ENCODE measurements around the gene CDH13. TPM values are rescaled to one million over a fixed set of nuclear protein-coding genes. Genes with fewer than 3 reads are reported as not detected.

The CDH13 gene
- total RNA-seq, 4 donors from 2014 or later, result 2.0 to 6.6 (median 4.1) TPM; not detected in 1

DNA sequence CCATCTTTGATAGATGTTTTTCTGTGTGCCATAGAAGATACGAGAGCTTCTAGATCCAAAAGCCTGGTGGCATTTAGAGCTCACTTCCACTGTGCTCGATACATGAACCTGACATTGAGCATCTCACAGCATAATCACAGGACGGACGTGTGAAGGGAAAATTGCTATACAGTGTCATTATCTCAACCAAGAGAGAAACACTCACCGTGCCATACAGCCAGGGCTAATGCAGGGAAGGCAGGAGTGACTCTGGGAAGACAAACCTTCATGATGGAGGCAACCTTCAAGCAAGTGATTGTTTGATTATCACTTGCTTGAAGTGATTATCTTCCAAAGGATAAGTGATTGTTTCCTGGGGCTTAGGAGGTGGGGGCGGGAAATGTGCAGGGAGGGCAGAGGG lies 962.8 kb downstream of the CDH13 start:
- Histone ChIP-seq H3K27me3 (no peaks in the 10 kb centered on the region), H3K4me1 (no peaks in the 10 kb centered on the region), H3K9me3 (no peaks in the 10 kb centered on the region), H3K36me3 (no peaks in the 10 kb centered on the region), H3K4me3 (no peak overlapping the region), H3K27ac (no peak overlapping the region)
- no peak for TF ChIP-seq POLR2A (IDR thresholded peaks at IDR 0.05)
- TF ChIP-seq, protein P1, sequence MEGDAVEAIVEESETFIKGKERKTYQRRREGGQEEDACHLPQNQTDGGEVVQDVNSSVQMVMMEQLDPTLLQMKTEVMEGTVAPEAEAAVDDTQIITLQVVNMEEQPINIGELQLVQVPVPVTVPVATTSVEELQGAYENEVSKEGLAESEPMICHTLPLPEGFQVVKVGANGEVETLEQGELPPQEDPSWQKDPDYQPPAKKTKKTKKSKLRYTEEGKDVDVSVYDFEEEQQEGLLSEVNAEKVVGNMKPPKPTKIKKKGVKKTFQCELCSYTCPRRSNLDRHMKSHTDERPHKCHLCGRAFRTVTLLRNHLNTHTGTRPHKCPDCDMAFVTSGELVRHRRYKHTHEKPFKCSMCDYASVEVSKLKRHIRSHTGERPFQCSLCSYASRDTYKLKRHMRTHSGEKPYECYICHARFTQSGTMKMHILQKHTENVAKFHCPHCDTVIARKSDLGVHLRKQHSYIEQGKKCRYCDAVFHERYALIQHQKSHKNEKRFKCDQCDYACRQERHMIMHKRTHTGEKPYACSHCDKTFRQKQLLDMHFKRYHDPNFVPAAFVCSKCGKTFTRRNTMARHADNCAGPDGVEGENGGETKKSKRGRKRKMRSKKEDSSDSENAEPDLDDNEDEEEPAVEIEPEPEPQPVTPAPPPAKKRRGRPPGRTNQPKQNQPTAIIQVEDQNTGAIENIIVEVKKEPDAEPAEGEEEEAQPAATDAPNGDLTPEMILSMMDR (IDR thresholded peaks at IDR 0.05), result no peak
- DNase-seq, result no peak

DNA sequence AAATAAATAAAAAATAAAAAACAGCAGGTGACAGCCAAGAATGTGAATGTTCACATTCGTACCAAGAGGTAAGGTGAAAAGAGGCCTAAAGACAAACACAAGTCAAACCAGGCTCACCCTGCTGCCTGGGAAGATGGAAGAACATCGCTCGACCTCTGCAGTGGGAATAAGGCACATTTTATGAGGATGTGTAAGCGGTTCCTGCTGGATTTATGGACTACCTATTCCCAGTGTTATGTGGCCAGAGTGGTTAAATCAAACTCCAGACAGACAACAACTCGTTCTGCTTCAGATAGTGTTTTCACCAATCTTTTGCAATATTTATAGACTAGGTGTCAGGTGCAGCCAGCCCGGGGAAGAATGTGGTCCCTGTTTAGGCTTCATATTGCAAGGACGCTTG lies 966.0 kb downstream of the CDH13 start:
- TF ChIP-seq POLR2A (IDR thresholded peaks at IDR 0.05), result no peak
- TF ChIP-seq, protein P1 (IDR thresholded peaks at IDR 0.05), result no peak
- no peak overlapping the region for H3K27ac ChIP-seq
- H3K4me3 ChIP-seq, result no peak overlapping the region
- no peaks in the 10 kb centered on the region for H3K9me3 ChIP-seq
- no peaks in the 10 kb centered on the region for H3K27me3 ChIP-seq
- no peak for DNase-seq
- no peaks in the 10 kb centered on the region for H3K4me1 ChIP-seq
- H3K36me3 ChIP-seq, result no peaks in the 10 kb centered on the region

DNA sequence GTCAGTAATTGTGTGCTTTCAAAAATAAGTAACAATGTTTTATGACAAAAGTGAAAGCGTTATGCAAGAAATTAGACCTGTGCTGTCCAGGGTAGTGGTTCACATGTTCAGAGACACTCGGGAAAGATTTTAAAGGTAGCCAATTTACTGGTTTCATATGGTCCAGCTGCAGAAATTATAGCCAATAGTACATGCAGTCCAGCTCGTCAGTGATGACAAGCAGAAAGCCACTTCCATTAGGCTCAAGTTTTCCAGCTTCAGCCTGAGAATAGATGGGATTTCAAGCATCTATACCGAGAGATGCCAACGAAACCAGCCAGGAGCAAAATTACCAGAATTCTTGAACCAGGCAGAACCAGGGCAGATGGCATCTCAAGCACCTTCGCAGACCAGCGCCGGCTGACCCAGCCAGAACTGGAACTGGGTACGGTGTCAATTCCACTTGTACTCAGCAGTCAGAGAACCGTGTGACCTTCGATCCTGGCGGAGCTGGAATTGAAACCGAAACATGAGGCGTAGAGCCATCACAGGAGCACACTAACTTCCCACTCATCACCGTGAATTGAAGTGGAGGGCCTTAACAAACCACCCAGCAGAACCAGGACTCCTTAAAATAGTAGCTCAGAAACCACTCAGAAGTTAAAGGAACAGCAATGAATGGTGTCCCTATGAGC lies 973.2 kb downstream of the CDH13 start:
- Histone ChIP-seq H3K4me3 (no peak overlapping the region), H3K36me3 (no peaks in the 10 kb centered on the region), H3K9me3 (no peaks in the 10 kb centered on the region), H3K4me1 (no peaks in the 10 kb centered on the region), H3K27ac (no peak overlapping the region), H3K27me3 (no peaks in the 10 kb centered on the region)
- no peak for DNase-seq
- no peak for TF ChIP-seq POLR2A (IDR thresholded peaks at IDR 0.05)
- TF ChIP-seq, protein P1 (IDR thresholded peaks at IDR 0.05), result no peak

- H3K4me1 ChIP-seq, result no peaks in the 10 kb centered on the region
- no peak for DNase-seq
- no peak overlapping the region for H3K4me3 ChIP-seq
- no peak overlapping the region for H3K27ac ChIP-seq
- no peaks in the 10 kb centered on the region for H3K36me3 ChIP-seq
- H3K9me3 ChIP-seq, result no peaks in the 10 kb centered on the region
- no peak for TF ChIP-seq POLR2A (IDR thresholded peaks at IDR 0.05)
- TF ChIP-seq, protein P1 (IDR thresholded peaks at IDR 0.05), result no peak
- no peaks in the 10 kb centered on the region for H3K27me3 ChIP-seq
Observed at GRCh38 chr16:83602761-83603722, 976.3 kb downstream of the CDH13 start.

DNA sequence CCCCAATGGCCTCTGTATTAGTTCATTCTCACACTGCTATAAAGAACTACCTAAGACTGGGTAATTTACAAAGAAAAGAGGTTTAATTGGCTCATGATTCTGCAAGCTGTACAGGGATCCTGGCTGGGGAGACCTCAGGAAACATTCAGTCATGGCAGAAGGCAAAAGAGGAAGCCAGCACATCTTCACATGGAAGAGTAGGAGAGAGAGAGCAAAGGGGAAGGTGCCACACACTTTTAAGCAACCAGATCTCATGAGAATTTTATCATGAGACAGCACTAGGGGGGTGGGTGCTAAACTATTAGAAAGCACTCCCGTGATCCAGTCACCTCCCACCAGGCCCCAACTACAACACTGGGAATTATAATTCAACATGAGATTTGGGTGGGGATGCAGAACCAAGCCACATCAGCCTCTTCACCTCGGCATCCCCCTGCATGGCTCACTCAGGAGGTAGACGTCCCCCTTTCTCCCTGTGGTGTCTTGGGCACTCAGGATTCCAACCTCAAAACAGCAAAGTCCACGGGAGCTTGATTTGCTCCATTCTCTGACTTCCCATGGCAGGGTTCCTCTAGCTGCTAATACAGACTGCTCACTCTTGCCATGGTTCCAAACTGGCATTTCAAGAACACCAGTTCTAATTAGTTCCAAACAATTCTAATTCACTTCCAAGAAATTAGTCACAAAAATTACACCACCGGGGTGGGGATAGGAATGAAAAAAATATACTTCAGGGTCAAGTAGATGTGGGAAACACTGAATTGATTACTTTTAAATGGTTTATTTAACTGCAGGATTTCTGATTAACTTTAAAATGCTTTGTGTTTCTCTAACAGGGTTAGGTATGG lies 977.2 kb downstream of the CDH13 start:
- Histone ChIP-seq H3K36me3 (no peaks in the 10 kb centered on the region), H3K4me3 (no peak overlapping the region), H3K27ac (no peak overlapping the region), H3K27me3 (no peaks in the 10 kb centered on the region), H3K9me3 (no peaks in the 10 kb centered on the region), H3K4me1 (no peaks in the 10 kb centered on the region)
- TF ChIP-seq POLR2A (IDR thresholded peaks at IDR 0.05), result no peak
- TF ChIP-seq, protein P1 (IDR thresholded peaks at IDR 0.05), result no peak
- no peak for DNase-seq

All from Peyer's patch (tissue), 4 donors.